Measurements from ENCODE around the gene KCNK4. TPM values are rescaled to one million over a fixed set of nuclear protein-coding genes. Genes with fewer than 3 reads are reported as not detected.

Gene KCNK4
- total RNA-seq, 2 experiments from 2014 or later, result not detected

Small RNAs within 50 kb of the gene (microRNA-seq; reads per million reads assigned to microRNA genes)
- gene MIR7155, result not detected

Other genes with a start within 250 kb of the KCNK4 start
- gene MACROD1, start 125.2 kb upstream of the KCNK4 start, total RNA-seq, result 10 to 100 TPM; 13.5 to 16.1 TPM
- gene STIP1, start 105.1 kb upstream of the KCNK4 start, total RNA-seq, result 100 to 1,000 TPM; 218 to 219 TPM
- gene FERMT3, start 84.6 kb upstream of the KCNK4 start, total RNA-seq, result 100 to 1,000 TPM; 219 to 231 TPM
- 10 to 100 TPM; 45.0 to 47.8 TPM for gene TRPT1, start 65.1 kb upstream of the KCNK4 start, total RNA-seq
- gene NUDT22, start 65.0 kb upstream of the KCNK4 start, total RNA-seq, result 100 to 1,000 TPM; 102 to 103 TPM
- 10 to 100 TPM; 59.6 to 60.3 TPM for gene DNAJC4, start 60.8 kb upstream of the KCNK4 start, total RNA-seq
- 10 to 100 TPM; 93.4 to 98.8 TPM for gene VEGFB, start 56.7 kb upstream of the KCNK4 start, total RNA-seq
- gene FKBP2, start 50.2 kb upstream of the KCNK4 start, total RNA-seq, result 10 to 100 TPM; 27.7 to 28.1 TPM
- 100 to 1,000 TPM; 122 to 124 TPM for gene PPP1R14B, start 44.4 kb upstream of the KCNK4 start, total RNA-seq
- 10 to 100 TPM; 18.6 to 18.9 TPM for gene PLCB3, start 39.8 kb upstream of the KCNK4 start, total RNA-seq
- gene BAD, start 6.6 kb upstream of the KCNK4 start, total RNA-seq, result 10 to 100 TPM; 32.9 to 35.8 TPM
- 10 to 100 TPM; 31.3 to 32.7 TPM for gene GPR137, start 5.5 kb upstream of the KCNK4 start, total RNA-seq
- gene CATSPERZ, start 9.1 kb downstream of the KCNK4 start, total RNA-seq, result not detected
- 10 to 100 TPM; 33.9 to 35.1 TPM for gene ESRRA, start 14.2 kb downstream of the KCNK4 start, total RNA-seq
- gene TRMT112, start 26.3 kb downstream of the KCNK4 start, total RNA-seq, result 100 to 1,000 TPM; 140 to 151 TPM
- 10 to 100 TPM; 85.1 to 91.2 TPM for gene PRDX5, start 26.8 kb downstream of the KCNK4 start, total RNA-seq
- gene CCDC88B, start 48.9 kb downstream of the KCNK4 start, total RNA-seq, result 100 to 1,000 TPM; 132 to 142 TPM
- gene RPS6KA4, start 67.9 kb downstream of the KCNK4 start, total RNA-seq, result 10 to 100 TPM; 32.4 to 33.9 TPM

All from activated naive CD8-positive, alpha-beta T cell treated with anti-CD3 and anti-CD28 coated beads, Interleukin-2, amount 10 ng/mL, durations not matched to agents 7 days and 5 days (primary cell).